GM12878 (cell line): ENCODE data around the gene CAPN1. TPM values are rescaled to one million over a fixed set of nuclear protein-coding genes. Genes with fewer than 3 reads are reported as not detected.
A peak's percentile ranks its signal among the peaks of the same experiment; 100 is the strongest.

Source experiments
- ATF3 ChIP-seq: IDR thresholded peaks from 2 replicates; pipeline ENCODE4 v1.6.1; 2011; ENCODE audit warnings: low read depth, mild to moderate bottlenecking, low read length, moderate library complexity, borderline replicate concordance; ENCODE audit errors: extremely low read depth
- BHLHE40 ChIP-seq, 2 experiments: fragments of 450-650 bp in 1 of 2; IDR thresholded peaks; 2 replicates each; pipeline ENCODE4 v1.6.1; 2011 to 2017; ENCODE audit warnings: low read depth in 2 of 2, borderline replicate concordance in 1 of 2, improper control_type of control experiment in 1 of 2, low read length in 1 of 2, mild to moderate bottlenecking in 1 of 2
- BRCA1 ChIP-seq: IDR thresholded peaks from 2 replicates; pipeline ENCODE4 v1.6.1; 2011; ENCODE audit warnings: low read depth, low read length, improper control_type of control experiment
- HDAC6 ChIP-seq: fragments of 200-600 bp; sonication (generic); IDR thresholded peaks from one replicate; pipeline ENCODE4 v1.8.0; 2017; ENCODE audit warnings: antibody characterized with exemption; ENCODE audit not compliant: unreplicated experiment
- MAX ChIP-seq: IDR thresholded peaks from 2 replicates; pipeline ENCODE4 v1.6.1; 2012; ENCODE audit warnings: low read depth, low read length, improper control_type of control experiment
- NBN ChIP-seq: fragments of 450-650 bp; IDR thresholded peaks from 2 replicates; pipeline ENCODE4 v1.6.1; 2016
- NFYA ChIP-seq: IDR thresholded peaks from 2 replicates; pipeline ENCODE4 v1.6.1; 2011; ENCODE audit warnings: low read depth, mild to moderate bottlenecking, low read length, improper control_type of control experiment, borderline replicate concordance
- NFYB ChIP-seq: IDR thresholded peaks from 2 replicates; pipeline ENCODE4 v1.6.1; 2011; ENCODE audit warnings: low read depth, mild to moderate bottlenecking, low read length, improper control_type of control experiment, moderate library complexity; ENCODE audit not compliant: insufficient read depth
- PKNOX1 ChIP-seq: fragments of 450-650 bp; IDR thresholded peaks from 2 replicates; pipeline ENCODE4 v1.6.1; 2016; ENCODE audit warnings: mild to moderate bottlenecking
- POU2F2 ChIP-seq: IDR thresholded peaks from 3 replicates; pipeline ENCODE4 v1.6.1; 2011; ENCODE audit warnings: low read depth, mild to moderate bottlenecking, low read length, borderline replicate concordance
- RCOR1 ChIP-seq: conservative IDR thresholded peaks from 2 replicates; pipeline ENCODE4 v1.6.1; 2012; ENCODE audit warnings: low read depth, low read length, improper control_type of control experiment
- REST ChIP-seq: IDR thresholded peaks from 2 replicates; pipeline ENCODE4 v1.6.1; 2012; ENCODE audit warnings: mild to moderate bottlenecking, low read depth, low read length
- SMC3 ChIP-seq: IDR thresholded peaks from 2 replicates; pipeline ENCODE4 v1.6.1; 2011; ENCODE audit warnings: low read length, improper control_type of control experiment, borderline replicate concordance
- SREBF2 ChIP-seq: IDR thresholded peaks from 2 replicates; pipeline ENCODE4 v1.6.1; 2012; ENCODE audit warnings: mild to moderate bottlenecking, low read length
- STAT1 ChIP-seq: fragments of 450-650 bp; conservative IDR thresholded peaks from 2 replicates; pipeline ENCODE4 v1.6.1; 2014; ENCODE audit warnings: antibody characterized with exemption, mild to moderate bottlenecking
- USF2 ChIP-seq: IDR thresholded peaks from 2 replicates; pipeline ENCODE4 v1.6.1; 2011; ENCODE audit warnings: low read depth, low read length, improper control_type of control experiment, borderline replicate concordance
- YY1 ChIP-seq: IDR thresholded peaks from 2 replicates; pipeline ENCODE4 v1.6.1; 2011; ENCODE audit warnings: low read depth, mild to moderate bottlenecking, low read length
- ZBED1 ChIP-seq: IDR thresholded peaks from 2 replicates; pipeline ENCODE4 v1.6.1; 2016; ENCODE audit warnings: borderline replicate concordance
- ZBTB4 ChIP-seq: fragments of 450-650 bp; formaldehyde crosslinking; IDR thresholded peaks from 2 replicates; pipeline ENCODE4 v1.4.0; 2022; ENCODE audit warnings: mild to moderate bottlenecking, moderate library complexity
- ZNF274 ChIP-seq: IDR thresholded peaks from one replicate; pipeline ENCODE4 v1.8.0; 2011; ENCODE audit not compliant: insufficient read length, insufficient read depth
- ZNF622 ChIP-seq: fragments of 450-650 bp; IDR thresholded peaks from 2 replicates; pipeline ENCODE4 v1.6.1; 2017; ENCODE audit warnings: mild to moderate bottlenecking, inconsistent platforms
- polyA plus RNA-seq, 11 experiments: library from polyadenylated mRNA; depleted of rRNA in 4 of 11; unstranded in 6 of 11; stranded (reverse) in 5 of 11; fragments of >200 nt; fragmentation: Nextera tagmentation in 4 of 11; fragmentation: Illumina TruSeq in 1 of 11; extraction: Ambion mirVana in 4 of 11; extraction: Trizol in 1 of 11; gene quantifications; 1 replicate in 1 of 11; 2 replicates in 10 of 11; pipeline versions ENCODE4 v1.2.1 to v1.2.3, GENCODE V29; 2011 to 2016; ENCODE audit warnings: inconsistent platforms in 2 of 11, missing spikeins in 2 of 11, low read depth in 1 of 11
- total RNA-seq, 4 experiments: library from RNA; depleted of rRNA in 3 of 4; stranded (reverse); fragments of >200 nt in 3 of 4; fragmentation: Illumina TruSeq in 1 of 4; extraction: Trizol in 1 of 4; gene quantifications; 2 replicates each; pipeline versions ENCODE4 v1.2.1 to v1.2.3, GENCODE V29; 2013 to 2021

CAPN1 gene
- total and polyA plus RNA-seq, 10 of the 15 experiments (the other 5 are each of a cell fraction or from before 2014, with no cell fraction given) = 2.2 to 167 (median 77.3) TPM

- TF ChIP-seq USF2 = no peak
- no peak for TF ChIP-seq ZBTB4
- 0 out of 2 replicates have a peak, but pooled peaks have one; percentile 30 for TF ChIP-seq YY1
- TF ChIP-seq HDAC6 = no peak
- TF ChIP-seq REST = no peak
- TF ChIP-seq NFYB = no peak
- TF ChIP-seq ATF3 = no peak
- no peak for TF ChIP-seq PKNOX1
- TF ChIP-seq SREBF2 = no peak
- TF ChIP-seq ZBED1 = no peak
- TF ChIP-seq NFYA = no peak
- no peak for TF ChIP-seq POU2F2
- no peak for TF ChIP-seq ZNF622
- no peak for TF ChIP-seq ZNF274
- TF ChIP-seq NBN = peak; percentile 74
- TF ChIP-seq SMC3 = peak; percentile 58
- no peak for TF ChIP-seq BRCA1
- no peak for TF ChIP-seq STAT1
- TF ChIP-seq MAX = 0 out of 2 replicates have a peak, but pooled peaks have one; percentile 11
- TF ChIP-seq BHLHE40 (IDR thresholded peaks at IDR 0.05; ENCODE audit: borderline replicate concordance in 1 of 2, low read depth in 2 of 2, low read length in 1 of 2) = peak; percentile 29 to 59; a peak in 2 of 4 replicates
- TF ChIP-seq RCOR1 = no peak
Measured at GRCh38 chr11:65180877-65181568, 705 bp upstream of the CAPN1 start (continued).
